GM12891 (cell line): ENCODE measurements around the gene AGO3. TPM values are rescaled to one million over a fixed set of nuclear protein-coding genes. Genes with fewer than 3 reads are reported as not detected.
A peak's percentile ranks its signal among the peaks of the same experiment; 100 is the strongest.

ENCODE experiments used
- DNase-seq: peaks from one replicate; pipeline ENCODE4 v3.0.0; 2011; ENCODE audit warnings: low spot score; ENCODE audit not compliant: insufficient read length
- FAIRE-seq: peaks from 2 replicates; lab custom pipeline; 2011; peaks lifted over from hg19 to GRCh38; lab: Jason Lieb, UNC
- PAX5 ChIP-seq: IDR thresholded peaks from 2 replicates; pipeline ENCODE4 v1.6.1; 2011; ENCODE audit warnings: low read length, moderate library complexity, mild to moderate bottlenecking; ENCODE audit not compliant: insufficient read depth, severe bottlenecking
- POLR2A ChIP-seq: IDR thresholded peaks from 2 replicates; pipeline ENCODE4 v1.6.1; 2011; ENCODE audit warnings: low read depth, low read length, control low read depth
- POLR2AphosphoS5 ChIP-seq: IDR thresholded peaks from 2 replicates; pipeline ENCODE4 v1.6.1; 2011; ENCODE audit warnings: low read depth, low read length, control low read depth
- POU2F2 ChIP-seq: IDR thresholded peaks from 2 replicates; pipeline ENCODE4 v1.6.1; 2011; ENCODE audit warnings: low read depth, mild to moderate bottlenecking, control low read depth, low read length, moderate library complexity
- SPI1 ChIP-seq: IDR thresholded peaks from 2 replicates; pipeline ENCODE4 v1.6.1; 2011; ENCODE audit warnings: low read depth, low read length, control low read depth
- TAF1 ChIP-seq: IDR thresholded peaks from 2 replicates; pipeline ENCODE4 v1.6.1; 2011; ENCODE audit warnings: low read depth, low read length, control low read depth
- polyA plus RNA-seq: library from polyadenylated mRNA; unstranded; fragments of >200 nt; gene quantifications from one replicate; pipeline ENCODE4 v1.2.1, GENCODE V29; 2012; ENCODE audit warnings: low read depth, missing spikeins, inconsistent platforms; ENCODE audit not compliant: missing spikeins

AGO3 gene
- 5.4 TPM for polyA plus RNA-seq

GRCh38 chr1:35930593-35931445 lies at the start of gene AGO3:
Gene AGO3, plus strand, starts transcription at chr1:35931105. Its CDS starts 322 bp downstream, at chr1:35931427.
- DNase-seq (peak; percentile 83), FAIRE-seq (peak; percentile 93)
- TF ChIP-seq SPI1 (peak; percentile 31; the same call in 1 of the 2 replicates), POLR2A (peak; percentile 86), TAF1 (peak; percentile 66), POU2F2 (no peak), PAX5 (peak; percentile 35), POLR2AphosphoS5 (peak; percentile 75)

- DNase-seq (no peak), FAIRE-seq (no peak)
- TF ChIP-seq SPI1 (no peak), POU2F2 (no peak), POLR2AphosphoS5 (no peak), PAX5 (no peak), POLR2A (no peak), TAF1 (no peak)
These were observed 49.0 kb upstream of the AGO3 start for GRCh38 chr1:35881850-35882273.

GRCh38 chr1:35882586-35882944 lies 48.3 kb upstream of the AGO3 start:
- no peak for DNase-seq
- no peak for TF ChIP-seq PAX5
- TF ChIP-seq TAF1 = no peak
- TF ChIP-seq POLR2AphosphoS5 = no peak
- TF ChIP-seq POU2F2 = no peak
- TF ChIP-seq SPI1 = no peak
- FAIRE-seq = no peak

- peak; percentile 99 for DNase-seq
- TF ChIP-seq PAX5 (peak; percentile 83), POLR2A (0 out of 2 replicates have a peak, but pooled peaks have one; percentile 24), POU2F2 (no peak)
- peak; percentile 89 for FAIRE-seq
These were observed 47.8 kb upstream of the AGO3 start, which contains the start of gene AGO1 for GRCh38 chr1:35882945-35883634. Gene AGO1, plus strand, starts transcription at chr1:35883209. Its CDS starts 213 bp downstream, at chr1:35883422.

- no peak for FAIRE-seq
- DNase-seq = peak; percentile 36
- TF ChIP-seq POLR2A (no peak), SPI1 (no peak), TAF1 (no peak), PAX5 (no peak), POU2F2 (no peak), POLR2AphosphoS5 (no peak)
These were observed 47.2 kb upstream of the AGO3 start for GRCh38 chr1:35883635-35884101.

GRCh38 chr1:35884934-35885333 lies 46.0 kb upstream of the AGO3 start:
- TF ChIP-seq POU2F2 (no peak), PAX5 (no peak), SPI1 (no peak), TAF1 (no peak)
- no peak for FAIRE-seq

GRCh38 chr1:35885961-35886558 lies 44.8 kb upstream of the AGO3 start:
- FAIRE-seq (no peak), DNase-seq (no peak)
- TF ChIP-seq SPI1 = no peak
- TF ChIP-seq POU2F2 = no peak
- no peak for TF ChIP-seq PAX5
- no peak for TF ChIP-seq POLR2A
- no peak for TF ChIP-seq POLR2AphosphoS5
- TF ChIP-seq TAF1 = no peak

More at GRCh38 chr1:35884934-35885333, 46.0 kb upstream of the AGO3 start:
- DNase-seq = no peak

GRCh38 chr1:35886577-35887431 lies 44.1 kb upstream of the AGO3 start:
- FAIRE-seq = peak; percentile 73
- DNase-seq = peak; percentile 29
- TF ChIP-seq POLR2A (no peak), TAF1 (no peak), POLR2AphosphoS5 (no peak), PAX5 (no peak), POU2F2 (no peak), SPI1 (peak; percentile 76)
